Spleen (tissue), 7 donors: ENCODE measurements around the gene OCRL.
A peak's percentile ranks its signal among the peaks of the same experiment; 100 is the strongest.

Experiments used
- CTCF ChIP-seq, 11 experiments: fragments of 200-600 bp in 7 of 11; fragments of 450-650 bp in 4 of 11; sonication (generic) in 4 of 11; IDR thresholded peaks in 8 of 11; conservative IDR thresholded peaks in 3 of 11; 1 replicate in 7 of 11; 2 replicates in 4 of 11; pipeline versions ENCODE4 v1.4.0 to v1.8.0; 2016 to 2021; ENCODE audit warnings: antibody characterized with exemption in 11 of 11, inconsistent platforms in 4 of 11, mild to moderate bottlenecking in 1 of 11
- POLR2AphosphoS5 ChIP-seq, 3 donors: sonication (generic); formaldehyde crosslinking; IDR thresholded peaks; one replicate each; pipeline ENCODE4 v1.5.1; 2017; ENCODE audit warnings: antibody characterized with exemption in 3 of 3
- donor health status: DM: no; HTN: no; CAD: no; lungs with moderate emphysema.
- donor health status: DM: no; HTN: no; CAD: no.
- donor health status: DM: no; HTN: no; CAD: no.

GRCh38 chrX:129606918-129607317 lies 66.9 kb downstream of the OCRL start:
- TF ChIP-seq CTCF (IDR thresholded peaks at IDR 0.05 in 8 of 11, conservative IDR thresholded peaks at IDR 0.05 in 3 of 11) = peak; percentile 60 to 96 (median 82)
- TF ChIP-seq POLR2AphosphoS5 (IDR thresholded peaks at IDR 0.05) = no peak
